Stimulated activated naive CD4-positive, alpha-beta T cell treated with Interleukin-2 at 50 U/mL for 16 hours (primary cell): ENCODE results near the gene STIMATE.

Source experiments
- DNase-seq: peaks from one replicate; lab custom pipeline; 2025; lab: John Stamatoyannopoulos, UW

STIMATE gene

DNA sequence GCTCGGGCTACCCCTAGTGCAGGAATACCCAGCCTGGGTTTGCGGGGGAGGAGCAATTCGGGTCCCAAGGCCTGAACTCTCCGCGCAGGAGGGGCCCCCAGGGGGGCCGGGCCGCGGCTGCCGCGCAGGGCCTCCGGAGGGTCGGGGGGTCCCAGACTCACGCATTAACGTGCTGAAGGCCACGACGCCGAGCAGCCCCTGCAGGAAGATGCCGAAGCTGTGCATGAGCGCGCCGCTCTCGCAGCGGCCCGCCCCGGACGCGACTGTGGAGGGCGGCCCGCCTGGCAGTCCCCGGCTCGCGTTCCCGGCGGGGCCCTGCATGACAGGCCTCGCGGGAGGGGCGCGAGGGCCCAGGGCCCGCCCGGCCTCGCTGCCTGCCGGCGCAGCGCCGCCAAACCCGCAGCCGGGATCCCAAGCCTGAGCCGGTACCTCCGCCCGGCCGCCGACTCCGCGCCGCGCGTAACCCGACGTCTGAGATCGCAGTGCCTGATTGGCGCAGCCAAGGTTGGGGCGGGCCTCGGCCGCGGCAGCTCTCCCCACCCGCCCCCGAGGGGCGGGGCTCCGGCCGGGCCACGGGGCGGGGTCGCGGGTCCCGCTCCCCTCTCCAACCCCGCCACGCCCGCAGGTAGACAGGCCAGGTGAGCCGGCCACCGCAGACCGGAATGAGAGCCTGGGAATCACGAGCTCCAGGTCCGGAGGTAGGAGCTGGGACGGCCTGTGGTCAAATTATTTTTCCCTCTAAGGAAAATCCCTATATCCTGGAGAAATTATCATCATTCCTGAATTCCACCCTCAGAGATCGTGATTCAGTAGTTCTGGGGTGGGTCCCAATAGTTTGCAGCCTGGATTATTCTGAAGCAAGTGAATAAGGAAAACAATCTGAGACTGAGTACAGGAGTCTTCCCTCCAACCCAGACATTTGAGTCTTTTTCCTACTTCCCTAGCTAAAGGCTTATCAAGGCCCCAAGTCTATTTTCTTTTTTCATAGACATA is at the start of gene STIMATE:
Gene STIMATE, minus strand, starts transcription at position 419 of the 993 bp plus-strand sequence. Its CDS starts 98 bp downstream, at position 321.
- peak; percentile 84 for DNase-seq

DNA sequence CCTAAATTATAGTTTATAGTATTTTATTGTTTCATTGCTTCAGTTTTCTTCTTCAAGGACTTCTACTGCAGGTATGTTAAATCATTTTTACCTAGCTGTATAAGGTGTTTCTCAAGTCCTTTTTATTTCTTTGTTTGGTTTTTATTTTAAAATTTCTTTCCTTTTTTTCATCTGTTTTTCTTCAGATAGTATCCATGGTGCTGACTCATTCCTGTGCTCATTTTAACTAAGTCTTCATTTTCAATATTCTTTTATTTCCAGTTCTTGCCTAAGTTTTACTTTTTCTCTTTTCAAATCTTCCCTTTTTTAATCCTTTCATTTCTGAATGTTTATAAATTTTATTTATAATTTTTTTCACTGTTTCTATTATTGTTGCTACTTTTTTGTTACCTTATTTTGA is 42.3 kb upstream of the STIMATE start:
- no peak for DNase-seq

DNA sequence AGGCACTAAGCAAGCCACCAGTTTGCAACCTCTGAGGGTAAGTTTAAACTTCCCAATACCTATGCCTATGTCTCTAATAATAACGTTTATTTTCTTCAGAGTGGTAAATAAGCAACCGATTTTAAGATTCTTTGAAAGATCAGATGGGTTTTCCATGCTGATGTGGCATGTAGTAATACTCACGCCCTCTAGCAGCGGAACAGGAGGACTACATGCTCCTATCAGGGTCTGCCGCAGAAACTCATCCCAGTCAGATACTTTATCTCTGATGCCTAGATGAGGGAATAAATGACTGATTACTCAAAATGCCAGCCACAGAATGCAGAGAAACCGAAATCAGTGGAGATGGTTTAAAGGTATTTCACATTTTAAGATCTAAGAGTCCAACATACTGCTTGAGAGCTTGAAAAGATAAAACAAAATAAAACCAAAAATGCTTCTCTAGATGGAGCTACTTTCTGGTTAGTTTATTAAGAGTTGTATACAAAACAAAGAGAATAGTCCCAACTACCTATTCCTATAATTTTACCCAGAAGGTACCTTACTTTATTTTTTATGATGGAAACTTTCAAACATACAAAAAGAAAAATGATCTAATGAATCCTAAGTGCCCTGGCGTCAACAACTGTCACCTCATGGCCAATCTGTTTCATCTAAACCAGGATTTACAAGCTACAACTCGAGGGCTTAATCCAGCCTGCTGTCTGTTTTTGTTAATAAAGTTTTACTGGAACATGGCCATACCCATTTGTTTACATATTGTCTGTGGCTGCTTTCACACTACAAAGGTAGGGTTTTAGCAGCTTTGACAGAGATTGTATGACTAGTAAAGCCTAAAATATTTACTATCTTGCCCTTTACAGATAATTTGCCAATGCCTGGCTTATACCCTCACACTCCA is 37.5 kb upstream of the STIMATE start:
- peak; percentile 40 for DNase-seq

DNA sequence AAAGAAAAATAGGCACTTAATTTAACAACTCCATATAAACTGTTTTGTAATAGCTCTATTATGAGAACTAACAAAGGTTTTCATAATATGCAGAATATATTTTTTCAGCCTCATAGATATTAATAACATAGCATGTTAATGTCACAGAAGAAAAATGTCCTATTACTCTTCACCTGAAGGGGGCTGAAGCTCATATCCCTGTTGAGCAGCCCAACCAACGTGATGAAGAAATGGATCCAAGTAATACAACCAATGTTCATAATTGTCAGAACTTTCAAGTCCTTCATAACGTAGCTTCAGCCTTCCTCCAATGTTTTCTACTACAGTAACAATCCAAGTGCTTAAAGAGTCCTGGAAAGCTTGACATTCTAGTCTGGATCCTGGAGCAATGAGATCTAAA is 34.5 kb upstream of the STIMATE start:
- DNase-seq = no peak

DNA sequence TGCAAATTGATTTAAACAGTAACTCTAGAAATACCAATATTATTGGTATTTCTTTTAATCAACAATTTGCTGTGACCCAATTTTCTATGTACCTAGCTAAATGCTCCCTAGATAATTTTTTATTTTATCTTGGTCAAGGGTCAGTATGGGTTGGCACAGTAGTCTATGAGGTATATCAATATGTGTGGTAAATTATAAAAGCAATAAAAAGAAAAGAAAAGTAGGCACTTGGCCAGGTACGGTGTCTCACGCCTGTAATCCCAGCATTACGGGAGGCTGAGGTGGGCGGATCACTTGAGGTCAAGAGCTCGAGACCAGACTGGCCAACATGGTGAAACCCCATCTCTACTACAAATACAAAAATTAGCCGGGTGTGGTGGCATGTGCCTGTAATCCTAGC is 34.0 kb upstream of the STIMATE start:
- no peak for DNase-seq

DNA sequence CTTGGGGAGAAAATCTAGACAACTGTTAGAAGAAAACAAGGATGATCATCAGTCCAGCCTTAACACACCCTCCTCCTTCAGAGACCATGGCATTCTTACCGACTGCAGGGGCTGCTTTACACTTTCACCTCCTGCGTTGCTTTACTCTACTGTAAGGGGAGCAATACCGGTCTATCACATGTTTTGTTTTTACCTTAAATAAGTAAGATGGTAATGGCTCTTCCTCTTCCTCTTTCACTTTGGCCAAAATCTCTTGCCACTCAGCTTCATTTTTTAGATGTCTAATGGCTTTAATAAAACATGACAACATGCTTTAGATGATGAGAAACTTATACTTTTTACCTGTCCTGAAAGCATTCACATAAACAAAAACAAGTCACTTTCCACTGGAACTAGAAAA is 33.4 kb upstream of the STIMATE start:
- DNase-seq = no peak

DNA sequence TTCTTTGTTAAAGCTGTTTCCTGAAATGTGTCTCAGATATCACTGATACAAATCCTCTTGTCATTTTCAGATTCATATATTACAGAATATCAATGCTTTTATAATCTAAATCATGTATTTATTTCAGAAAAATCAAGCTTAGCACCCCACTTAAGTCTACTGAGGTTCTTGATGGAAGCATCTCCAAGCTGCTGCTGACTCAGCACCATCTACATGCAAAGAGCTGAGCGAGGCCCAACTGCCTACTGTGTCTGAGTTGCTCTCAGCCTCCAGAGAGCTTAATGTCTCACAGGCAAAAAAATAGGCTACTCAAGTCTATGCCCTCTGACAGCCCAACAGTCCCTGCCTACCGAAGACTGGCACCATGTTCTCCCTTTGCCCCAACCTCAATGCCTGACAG is 29.2 kb upstream of the STIMATE start:
- no peak for DNase-seq

DNA sequence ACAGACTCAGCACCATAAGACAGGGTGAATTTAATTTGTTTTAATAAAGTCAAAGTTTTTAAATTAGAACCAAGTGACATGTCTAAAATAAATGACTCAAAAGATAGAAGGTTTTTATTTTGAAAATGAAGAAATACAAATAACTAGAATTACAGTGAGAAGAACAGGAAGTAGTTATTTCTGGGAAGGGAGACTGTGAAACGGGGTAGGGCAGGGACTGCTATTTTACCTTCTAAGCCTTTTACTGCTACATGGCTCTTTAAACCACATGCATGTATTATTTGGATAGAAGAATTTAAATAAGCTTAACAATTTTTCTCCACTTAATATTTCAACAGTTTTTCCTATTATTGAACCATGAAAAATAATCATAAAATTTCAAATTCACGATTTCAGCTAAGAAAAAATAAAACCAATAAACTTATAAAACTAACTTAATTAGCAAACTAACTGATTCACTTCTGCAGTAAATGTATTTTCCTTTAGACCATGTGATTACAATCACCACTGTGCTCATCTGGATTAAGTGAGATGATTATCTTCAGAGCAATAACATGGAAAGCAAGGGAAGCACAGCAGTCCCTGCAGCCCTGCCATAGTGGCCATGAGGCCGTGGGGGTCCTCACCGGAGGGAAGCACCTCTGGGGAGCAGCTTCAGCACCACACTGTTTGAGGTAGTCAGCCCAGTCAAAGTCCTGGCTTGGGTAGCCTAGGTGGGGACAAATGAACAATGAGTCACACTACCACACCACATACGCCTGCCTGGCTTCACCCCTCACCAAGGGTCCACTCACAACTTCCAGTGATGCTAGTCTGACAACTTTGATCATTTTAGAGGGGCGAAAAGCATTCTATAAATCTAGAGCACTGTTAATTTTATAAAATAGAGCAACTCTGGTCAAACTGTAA is 28.3 kb upstream of the STIMATE start:
- DNase-seq = no peak

DNA sequence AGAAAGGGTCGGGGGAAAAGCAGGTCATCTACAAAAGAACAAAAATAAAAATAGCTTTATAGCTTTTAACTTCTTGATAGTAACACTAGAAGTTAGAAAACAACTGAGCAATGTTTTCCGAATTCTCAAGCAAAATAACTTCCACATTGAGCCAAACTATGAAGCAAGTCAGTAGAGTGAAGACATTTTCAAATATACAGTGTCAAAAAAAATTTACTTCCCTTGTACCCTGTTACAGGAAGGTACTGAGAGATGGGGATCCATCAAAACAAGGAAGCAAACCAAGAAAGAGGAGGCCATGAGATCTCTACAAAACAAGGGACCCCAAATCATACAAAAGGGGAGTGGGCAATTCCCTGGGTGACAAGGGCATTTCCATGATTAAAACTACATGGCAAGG is 26.6 kb upstream of the STIMATE start:
- DNase-seq = no peak

DNA sequence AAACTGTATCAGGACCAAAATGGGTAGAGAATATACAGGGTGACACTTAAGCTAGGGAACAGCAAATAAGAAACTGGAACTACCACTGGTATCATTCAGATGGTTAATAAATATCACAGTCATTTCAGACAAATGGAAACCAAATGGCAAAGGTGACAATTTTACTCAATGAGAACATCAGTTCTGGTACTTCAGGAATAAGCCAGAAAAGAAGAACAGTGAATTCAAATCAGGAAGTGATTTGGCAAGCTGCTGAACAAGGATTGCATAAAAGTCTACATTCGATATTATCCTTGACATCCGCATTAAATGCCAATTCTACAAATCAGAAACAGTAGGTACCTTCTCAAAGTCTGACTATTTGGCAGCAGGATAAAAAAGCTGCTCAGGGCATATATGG is 23.5 kb upstream of the STIMATE start:
- DNase-seq = no peak

DNA sequence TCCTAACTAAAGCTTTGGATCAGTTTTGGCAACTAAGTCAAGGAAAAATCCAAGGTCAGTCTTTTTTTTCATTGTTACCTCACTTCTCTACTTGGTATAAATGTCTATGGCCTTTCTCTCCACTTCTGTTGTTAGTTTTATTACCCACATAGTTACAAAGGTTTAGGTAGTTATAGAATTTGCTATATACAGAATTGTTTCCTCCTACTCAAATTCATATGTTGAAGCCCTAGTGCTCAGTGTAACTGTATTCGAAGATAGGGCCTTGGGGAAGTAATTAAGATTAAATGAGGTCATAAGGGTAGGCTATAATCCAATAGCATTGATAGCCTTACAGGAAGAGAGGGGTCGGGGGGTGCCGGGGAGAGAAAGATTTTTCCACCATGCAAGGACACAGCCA is 19.7 kb upstream of the STIMATE start:
- no peak for DNase-seq

DNA sequence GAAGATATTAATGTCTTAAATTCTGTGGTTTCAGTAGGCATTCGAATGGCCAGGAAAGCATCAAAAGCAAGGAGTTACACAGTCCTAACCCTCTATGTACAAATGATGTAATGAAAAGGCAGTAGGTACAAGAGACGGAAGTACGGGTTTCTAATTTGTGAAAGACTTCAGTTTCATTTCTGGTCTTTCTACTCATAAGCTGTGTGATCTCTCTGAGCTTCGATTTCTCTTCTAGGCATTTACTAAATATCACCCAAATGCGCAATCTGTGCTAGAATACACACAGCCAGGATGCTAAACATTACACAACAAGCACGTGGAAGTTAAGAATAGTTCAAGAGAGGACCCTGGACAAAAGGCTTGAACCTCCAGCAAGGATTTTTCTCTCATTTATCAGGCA is 17.9 kb upstream of the STIMATE start:
- DNase-seq = no peak

DNA sequence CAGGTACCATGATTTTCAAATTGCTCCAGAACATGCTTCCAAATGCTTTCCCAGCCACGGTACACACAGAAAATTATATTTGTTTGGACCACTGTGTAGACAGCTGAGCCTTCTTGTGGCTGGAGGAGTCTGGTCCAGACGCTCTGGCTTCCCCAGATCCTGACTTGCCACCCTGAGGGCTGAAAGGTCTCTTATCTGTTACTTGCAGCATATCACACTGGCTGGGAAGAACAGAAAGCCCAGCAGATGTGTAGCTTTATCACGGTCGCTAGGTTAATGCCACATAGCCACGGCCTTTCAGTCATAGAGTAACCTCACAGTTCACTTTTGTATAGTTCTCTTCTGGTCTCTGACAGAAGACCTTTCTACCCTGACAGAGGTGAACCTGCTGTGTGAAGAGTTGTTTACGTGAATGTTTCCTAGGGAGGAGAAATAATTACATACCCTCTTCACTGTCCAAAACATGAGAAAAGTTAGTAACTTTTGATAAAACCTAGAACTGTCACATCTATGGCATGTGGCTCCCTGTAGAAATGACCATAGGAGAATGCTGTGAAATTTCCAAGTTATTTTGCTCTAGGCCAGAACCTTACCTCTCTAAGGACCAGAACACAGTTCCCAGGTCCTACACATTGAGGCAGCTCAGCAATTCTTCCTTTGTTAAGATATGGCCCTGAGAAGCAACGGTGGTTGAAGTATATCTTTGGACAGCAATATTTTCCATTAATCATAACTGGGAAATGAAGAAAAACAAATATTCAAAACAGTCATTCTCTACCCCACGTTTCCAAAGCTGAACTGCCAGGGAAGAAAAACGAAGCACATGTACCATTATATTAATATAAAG is 15.8 kb upstream of the STIMATE start:
- DNase-seq = no peak

DNA sequence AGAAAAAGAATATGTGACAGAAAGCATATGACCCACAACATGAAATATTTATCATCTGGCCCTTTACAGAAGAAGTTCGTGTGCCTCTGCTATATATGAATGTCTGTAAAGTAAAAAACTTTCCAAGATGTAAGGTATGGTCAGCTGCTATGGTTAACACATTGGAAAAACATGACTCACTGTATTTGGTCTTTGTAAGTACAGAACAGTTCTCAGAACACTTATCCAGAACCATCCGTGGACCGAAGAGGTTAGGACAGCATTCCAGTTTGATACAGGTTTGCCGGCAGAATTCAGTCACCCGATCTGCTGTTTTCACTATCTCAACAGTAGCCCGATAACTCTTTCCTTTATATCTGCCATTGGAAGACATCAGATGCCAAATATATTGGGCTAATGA is 13.5 kb upstream of the STIMATE start:
- no peak for DNase-seq

DNA sequence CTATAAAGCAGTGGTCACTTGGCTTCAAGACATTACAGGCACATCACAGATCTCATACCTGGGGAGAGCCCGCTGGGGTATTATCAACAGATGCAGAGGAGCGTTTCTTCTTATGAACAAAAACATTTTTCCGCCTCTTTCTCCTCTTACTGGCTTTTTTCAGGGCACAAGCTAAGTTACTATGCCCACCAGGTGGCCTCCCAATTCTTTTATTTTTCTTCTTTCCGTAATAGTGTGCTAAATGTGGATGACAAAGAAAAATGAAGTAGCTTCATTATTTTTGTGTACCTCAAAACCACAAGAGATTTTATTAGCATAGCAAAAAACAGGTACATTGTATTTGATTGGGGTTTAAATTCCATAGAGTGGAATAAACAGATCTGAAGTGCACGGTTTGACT is 10.1 kb upstream of the STIMATE start:
- no peak for DNase-seq

DNA sequence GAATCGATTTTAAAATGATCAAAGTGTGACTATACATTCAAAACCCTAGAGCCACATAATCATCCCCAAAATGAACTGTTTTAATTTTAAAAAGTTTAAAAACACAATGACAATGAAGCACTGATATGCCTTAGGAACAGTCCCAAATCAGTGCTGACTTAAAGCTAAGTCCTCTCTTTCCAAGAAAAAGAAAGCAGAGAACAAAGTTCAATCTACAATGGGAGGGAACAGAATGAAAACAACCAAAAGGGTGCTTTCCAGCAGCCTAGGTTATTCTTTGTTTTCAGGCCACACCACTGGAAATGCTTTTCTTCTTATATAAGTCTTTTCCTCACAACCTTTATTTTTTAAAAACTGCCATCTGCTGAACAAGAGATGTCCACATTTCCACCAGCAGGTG is 7.2 kb upstream of the STIMATE start:
- no peak for DNase-seq

DNA sequence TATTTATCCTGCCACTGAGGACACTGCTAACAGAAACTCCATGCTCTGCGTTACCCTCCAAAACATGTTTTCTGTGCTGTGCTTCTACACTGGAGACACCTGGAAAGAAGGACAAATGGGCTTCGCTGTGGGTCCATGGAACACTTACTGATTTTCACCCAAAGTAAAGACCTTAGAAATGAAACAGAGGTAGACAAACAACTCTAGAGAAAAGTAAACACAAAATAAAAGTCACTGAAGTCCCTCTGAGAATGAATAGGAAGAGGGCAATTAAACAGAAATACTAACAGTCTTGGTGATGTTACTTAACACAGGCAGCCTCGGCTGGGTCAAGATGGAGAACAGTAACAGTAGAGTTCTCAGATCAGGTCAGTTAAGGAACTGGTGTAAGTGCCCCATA is 6.7 kb upstream of the STIMATE start:
- DNase-seq = no peak

DNA sequence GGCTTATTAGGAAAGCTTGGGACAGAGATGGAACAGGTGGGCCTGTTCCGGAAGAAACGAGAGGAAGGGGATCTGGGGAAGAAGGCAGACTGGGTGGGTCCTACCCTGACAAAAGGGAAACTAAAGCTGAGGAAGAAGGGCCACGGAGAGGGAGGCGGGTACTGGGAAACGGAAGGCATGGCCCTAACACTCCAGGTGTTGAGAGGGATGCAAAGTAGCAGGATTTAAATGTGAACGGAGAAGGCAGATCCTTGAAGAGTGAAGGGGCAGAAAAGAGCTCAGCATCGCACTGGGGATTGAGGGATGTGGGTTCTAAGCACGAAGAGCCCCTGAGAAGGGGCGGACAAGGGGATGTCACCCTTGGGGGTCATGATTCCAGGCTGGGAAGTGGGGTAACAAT is 735 bp downstream of the STIMATE start:
- DNase-seq = no peak

DNA sequence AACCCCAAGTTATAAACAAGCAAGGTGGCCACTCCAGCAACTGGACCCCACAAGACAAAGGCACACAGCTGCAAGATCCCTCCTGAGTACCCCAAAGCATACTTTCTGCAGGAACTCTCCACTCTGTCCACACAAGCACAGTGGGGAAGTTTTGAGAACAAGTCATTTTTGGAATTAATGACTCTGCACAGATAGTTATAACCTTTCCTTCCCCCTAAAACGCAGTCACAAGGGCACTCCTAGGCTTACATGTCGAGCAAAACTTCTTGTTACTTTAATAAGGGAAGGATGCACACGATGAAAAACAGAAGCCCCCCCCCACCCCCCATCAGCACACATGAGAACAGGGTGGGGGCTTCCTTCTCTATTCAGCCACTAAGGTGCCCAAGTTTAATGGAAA is 1.2 kb downstream of the STIMATE start:
- DNase-seq = no peak

DNA sequence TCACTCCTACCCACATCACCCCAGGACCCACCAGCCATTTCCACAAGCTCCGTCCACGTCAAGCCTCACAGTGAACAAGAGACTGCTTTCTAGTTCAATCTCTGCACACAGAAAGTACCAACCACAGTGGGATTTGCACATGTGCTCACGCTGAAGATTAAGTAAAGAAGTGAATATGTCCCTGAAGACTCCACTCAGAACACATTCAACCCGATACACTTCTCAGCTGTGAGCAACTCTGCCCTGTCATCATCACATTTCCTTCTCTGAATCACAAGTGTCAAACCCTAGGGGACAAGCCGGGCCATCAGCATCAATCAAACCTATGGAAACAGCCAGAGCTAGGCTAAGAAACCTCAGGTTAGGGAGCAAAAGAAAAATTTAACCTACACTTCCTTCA is 1.9 kb downstream of the STIMATE start:
- DNase-seq = peak; percentile 35

DNA sequence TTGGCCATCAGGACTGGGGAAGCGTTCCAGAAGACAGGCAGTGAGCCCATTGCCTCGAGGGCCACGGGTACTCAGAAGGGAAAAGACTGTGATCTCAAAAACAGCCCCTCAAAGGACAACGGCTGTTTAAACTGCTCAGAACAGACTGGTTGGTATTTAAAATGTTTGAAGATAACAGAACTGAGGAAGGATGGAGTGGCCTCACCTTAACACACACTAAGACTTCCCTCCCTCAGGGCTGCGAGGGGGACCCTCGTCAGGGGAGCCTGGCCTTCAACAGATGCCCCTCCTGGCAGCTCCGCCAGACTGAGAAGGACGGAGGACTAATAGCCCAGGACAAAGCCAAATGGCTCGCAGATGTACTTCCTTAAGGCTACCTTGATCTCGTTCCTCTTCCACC is 2.6 kb downstream of the STIMATE start:
- no peak for DNase-seq
